ENCODE measurements around the gene UTP4.

Gene UTP4

DNA sequence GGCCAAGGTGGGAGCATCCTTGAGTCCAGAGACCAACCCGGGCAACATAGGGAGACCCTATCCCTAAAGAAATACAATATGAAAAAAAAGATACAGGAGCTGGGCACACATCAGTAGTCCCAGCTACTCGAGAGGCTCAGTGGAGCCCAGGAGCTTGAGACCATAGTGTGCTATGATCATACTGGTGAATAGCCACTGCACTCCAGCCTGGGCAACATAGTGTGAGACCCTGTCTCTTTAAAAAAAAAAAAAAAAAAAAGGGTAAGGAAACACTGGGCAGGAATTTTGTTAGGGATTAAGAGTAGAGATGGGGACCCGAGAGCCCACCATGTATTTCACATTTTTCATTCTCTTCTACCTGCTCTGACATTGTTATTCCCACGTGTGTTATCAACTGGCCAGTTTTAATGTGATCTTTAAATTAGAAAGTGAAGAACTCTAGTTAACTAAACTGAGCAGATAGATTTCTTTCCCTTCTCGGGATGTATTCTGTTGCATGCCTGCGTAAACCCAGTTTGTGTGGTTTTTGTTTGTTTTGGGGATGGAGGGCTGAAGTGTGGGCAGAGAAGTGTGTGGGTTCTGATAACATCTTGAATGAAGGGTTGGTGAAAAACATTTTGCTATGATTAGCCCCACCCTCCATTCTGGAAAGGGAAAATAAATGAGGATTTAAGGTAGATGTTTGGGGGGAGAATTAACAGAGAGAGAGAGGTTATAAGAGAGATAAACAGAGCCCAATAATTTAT lies 37.3 kb downstream of the UTP4 start:
- no peaks in the 10 kb centered on the region for H3K9me2 ChIP-seq (replicated peaks; ENCODE audit: control insufficient read depth, low read length)
- no peaks in the 10 kb centered on the region for H3K27me3 ChIP-seq (ENCODE audit: control insufficient read depth, low read length)
- H3K9me3 ChIP-seq (ENCODE audit: control insufficient read depth, insufficient read depth, low read length), result no peaks in the 10 kb centered on the region
- TF ChIP-seq, protein P1, sequence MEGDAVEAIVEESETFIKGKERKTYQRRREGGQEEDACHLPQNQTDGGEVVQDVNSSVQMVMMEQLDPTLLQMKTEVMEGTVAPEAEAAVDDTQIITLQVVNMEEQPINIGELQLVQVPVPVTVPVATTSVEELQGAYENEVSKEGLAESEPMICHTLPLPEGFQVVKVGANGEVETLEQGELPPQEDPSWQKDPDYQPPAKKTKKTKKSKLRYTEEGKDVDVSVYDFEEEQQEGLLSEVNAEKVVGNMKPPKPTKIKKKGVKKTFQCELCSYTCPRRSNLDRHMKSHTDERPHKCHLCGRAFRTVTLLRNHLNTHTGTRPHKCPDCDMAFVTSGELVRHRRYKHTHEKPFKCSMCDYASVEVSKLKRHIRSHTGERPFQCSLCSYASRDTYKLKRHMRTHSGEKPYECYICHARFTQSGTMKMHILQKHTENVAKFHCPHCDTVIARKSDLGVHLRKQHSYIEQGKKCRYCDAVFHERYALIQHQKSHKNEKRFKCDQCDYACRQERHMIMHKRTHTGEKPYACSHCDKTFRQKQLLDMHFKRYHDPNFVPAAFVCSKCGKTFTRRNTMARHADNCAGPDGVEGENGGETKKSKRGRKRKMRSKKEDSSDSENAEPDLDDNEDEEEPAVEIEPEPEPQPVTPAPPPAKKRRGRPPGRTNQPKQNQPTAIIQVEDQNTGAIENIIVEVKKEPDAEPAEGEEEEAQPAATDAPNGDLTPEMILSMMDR (IDR thresholded peaks at IDR 0.05; ENCODE audit: low read depth, low read length, poor library complexity, severe bottlenecking), result no peak
- TF ChIP-seq EZH2phosphoT487 (IDR thresholded peaks at IDR 0.05; ENCODE audit: borderline replicate concordance, low read length), result no peak
- H3K4me2 ChIP-seq (ENCODE audit: low read length), result no peak overlapping the region
- H3K27ac ChIP-seq (ENCODE audit: low read depth, low read length), result no peak overlapping the region
- H3K4me1 ChIP-seq (ENCODE audit: control insufficient read depth, low read length), result peaks cover 25% of the 10 kb centered on the region
- no peak overlapping the region for H3K4me3 ChIP-seq (ENCODE audit: low read length)
- H3F3A ChIP-seq (ENCODE audit: control insufficient read depth, insufficient read depth), result peaks cover 8% of the 10 kb centered on the region
- no peaks in the 10 kb centered on the region for H4K20me1 ChIP-seq (ENCODE audit: control insufficient read depth, insufficient read depth, low read depth, low read length)
- H3K79me2 ChIP-seq (ENCODE audit: control insufficient read depth, low read length), result no peaks in the 10 kb centered on the region
- peaks cover 60% of the 10 kb centered on the region for H3K36me3 ChIP-seq (ENCODE audit: control insufficient read depth, low read length)

DNA sequence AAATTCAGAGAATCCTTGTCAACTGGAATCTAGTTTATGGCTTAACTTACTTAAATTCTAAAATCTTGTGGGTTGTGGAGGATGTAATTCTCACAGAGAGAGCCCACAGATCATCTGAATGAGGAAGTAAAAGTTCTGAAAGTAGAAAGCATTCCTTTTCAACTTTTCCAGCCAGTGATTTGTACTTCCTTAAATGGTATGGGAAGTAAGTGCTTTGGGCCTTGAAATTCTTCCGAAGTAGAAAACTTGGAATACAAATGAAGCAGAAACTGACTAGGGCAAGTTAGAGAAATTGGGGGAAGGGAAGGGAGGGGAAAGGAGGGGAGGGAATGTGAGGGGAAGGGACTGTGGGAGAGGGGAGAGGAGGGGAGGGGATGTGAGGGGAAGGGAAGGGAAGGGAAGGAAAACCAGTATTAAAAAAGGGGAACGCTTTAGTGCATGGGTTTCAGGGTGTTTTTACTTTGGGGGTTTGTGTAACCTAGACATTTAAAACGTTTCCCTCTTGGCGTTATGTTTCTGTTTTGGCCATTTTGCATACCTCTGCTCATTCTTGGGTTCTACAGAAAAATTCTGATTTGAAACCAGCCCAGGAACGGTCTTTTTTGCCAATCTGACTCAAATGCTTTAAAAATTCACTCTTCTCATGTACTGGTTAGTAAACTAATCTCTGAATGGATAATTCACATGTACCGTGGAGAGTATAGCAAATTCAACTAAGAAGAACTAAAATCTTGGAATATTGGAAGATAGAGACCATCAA lies 39.1 kb downstream of the UTP4 start:
- Histone ChIP-seq H4K20me1 (ENCODE audit: control insufficient read depth, insufficient read depth, low read depth, low read length) (no peaks in the 10 kb centered on the region), H3F3A (ENCODE audit: control insufficient read depth, insufficient read depth) (peaks cover 8% of the 10 kb centered on the region), H3K79me2 (ENCODE audit: control insufficient read depth, low read length) (no peaks in the 10 kb centered on the region), H3K27me3 (ENCODE audit: control insufficient read depth, low read length) (no peaks in the 10 kb centered on the region), H3K9me3 (ENCODE audit: control insufficient read depth, insufficient read depth, low read length) (no peaks in the 10 kb centered on the region), H3K4me1 (ENCODE audit: control insufficient read depth, low read length) (peaks cover 25% of the 10 kb centered on the region), H3K9me2 (replicated peaks; ENCODE audit: control insufficient read depth, low read length) (no peaks in the 10 kb centered on the region), H3K4me3 (ENCODE audit: low read length) (no peak overlapping the region), H3K4me2 (ENCODE audit: low read length) (no peak overlapping the region), H3K27ac (ENCODE audit: low read depth, low read length) (no peak overlapping the region), H3K36me3 (ENCODE audit: control insufficient read depth, low read length) (peaks cover 43% of the 10 kb centered on the region)
- no peak for TF ChIP-seq EZH2phosphoT487 (IDR thresholded peaks at IDR 0.05; ENCODE audit: borderline replicate concordance, low read length)
- TF ChIP-seq, protein P1 (IDR thresholded peaks at IDR 0.05; ENCODE audit: low read depth, low read length, poor library complexity, severe bottlenecking), result no peak

DNA sequence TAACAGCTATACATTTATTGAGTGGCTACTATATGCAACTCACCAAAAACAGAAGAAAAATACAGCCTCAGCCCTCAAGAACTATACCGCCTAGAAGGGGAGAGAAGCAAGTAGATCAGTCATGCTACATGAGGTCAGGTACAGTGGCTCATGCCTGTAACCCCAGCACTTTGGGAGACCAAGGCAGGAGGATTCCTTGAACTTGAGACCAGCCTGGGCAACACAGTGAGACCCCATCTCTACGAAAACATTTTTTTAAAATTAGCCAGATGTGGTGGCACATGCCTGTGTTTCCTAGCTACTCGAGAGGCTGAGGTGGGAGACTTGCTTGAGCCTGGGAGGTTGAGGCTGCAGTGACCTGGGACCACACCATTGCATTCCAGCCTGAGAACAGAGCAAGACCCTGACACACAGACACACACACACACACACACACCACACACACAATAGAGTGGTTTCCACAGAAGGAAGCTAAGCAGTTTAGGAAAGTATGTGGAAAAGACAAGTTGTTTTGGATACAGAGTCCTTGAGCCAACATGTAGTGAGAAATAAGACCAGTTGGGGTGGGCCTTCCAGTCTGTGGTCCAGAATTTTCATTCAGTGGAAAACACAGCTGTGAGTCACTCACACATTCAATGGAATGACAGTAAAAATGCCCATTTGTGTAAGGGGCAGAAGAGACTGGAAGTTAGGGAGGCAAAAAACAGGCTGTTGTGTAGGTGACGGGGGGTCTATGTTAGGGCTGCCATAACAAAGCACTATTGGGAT lies 43.8 kb downstream of the UTP4 start:
- TF ChIP-seq, protein P1 (IDR thresholded peaks at IDR 0.05; ENCODE audit: low read depth, low read length, poor library complexity, severe bottlenecking), result no peak
- no peak for TF ChIP-seq EZH2phosphoT487 (IDR thresholded peaks at IDR 0.05; ENCODE audit: borderline replicate concordance, low read length)
- H3K27ac ChIP-seq (ENCODE audit: low read depth, low read length), result no peak overlapping the region
- H3K79me2 ChIP-seq (ENCODE audit: control insufficient read depth, low read length), result no peaks in the 10 kb centered on the region
- H4K20me1 ChIP-seq (ENCODE audit: control insufficient read depth, insufficient read depth, low read depth, low read length), result no peaks in the 10 kb centered on the region
- H3K4me1 ChIP-seq (ENCODE audit: control insufficient read depth, low read length), result peaks cover 3% of the 10 kb centered on the region
- H3K27me3 ChIP-seq (ENCODE audit: control insufficient read depth, low read length), result no peaks in the 10 kb centered on the region
- no peaks in the 10 kb centered on the region for H3K9me2 ChIP-seq (replicated peaks; ENCODE audit: control insufficient read depth, low read length)
- no peaks in the 10 kb centered on the region for H3K9me3 ChIP-seq (ENCODE audit: control insufficient read depth, insufficient read depth, low read length)
- H3K4me2 ChIP-seq (ENCODE audit: low read length), result no peak overlapping the region
- H3F3A ChIP-seq (ENCODE audit: control insufficient read depth, insufficient read depth), result peaks cover 3% of the 10 kb centered on the region; the same call in 1 of the 2 replicates
- H3K36me3 ChIP-seq (ENCODE audit: control insufficient read depth, low read length), result peaks cover 2% of the 10 kb centered on the region; the same call in 1 of the 2 replicates
- no peak overlapping the region for H3K4me3 ChIP-seq (ENCODE audit: low read length)
